Left renal pelvis (tissue), 4 donors: ENCODE data around the gene MED25. TPM values are rescaled to one million over a fixed set of nuclear protein-coding genes. Genes with fewer than 3 reads are reported as not detected.

Source experiments
- DNase-seq, 4 donors: peaks; one replicate each; pipeline ENCODE4 v3.0.0-alpha.2; 2013; ENCODE audit warnings: low read depth in 4 of 4, low spot score in 3 of 4
- polyA plus RNA-seq, 4 donors: library from polyadenylated mRNA; unstranded; fragments of 120-200 nt; gene quantifications; one replicate each; pipeline ENCODE4 v1.2.1, GENCODE V29; 2013; ENCODE audit not compliant: insufficient read length in 4 of 4

Gene MED25
- polyA plus RNA-seq: 10 to 100 TPM; 43.9 to 76.8 (median 64.9) TPM

- DNase-seq: peak; percentile 79 to 89 (median 82)
Measured at GRCh38 chr19:49817964-49818648, at the start of gene MED25. Gene MED25, plus strand, starts transcription at chr19:49818289. Its CDS starts 53 bp downstream, at chr19:49818342.

GRCh38 chr19:49770529-49770928 is 47.6 kb upstream of the MED25 start:
- no peak for DNase-seq

- no peak for DNase-seq
Measured at GRCh38 chr19:49771674-49772139, 46.4 kb upstream of the MED25 start.

GRCh38 chr19:49772850-49773432 is 45.1 kb upstream of the MED25 start:
- DNase-seq: no peak

GRCh38 chr19:49773663-49774350 is 44.3 kb upstream of the MED25 start:
- DNase-seq: no peak

GRCh38 chr19:49774969-49775368 is 43.1 kb upstream of the MED25 start:
- DNase-seq: no peak

GRCh38 chr19:49775742-49776370 is 42.2 kb upstream of the MED25 start:
- no peak for DNase-seq

- no peak for DNase-seq
Measured at GRCh38 chr19:49776371-49776764, 41.7 kb upstream of the MED25 start.

GRCh38 chr19:49779731-49780555 is 38.1 kb upstream of the MED25 start:
- DNase-seq: no peak

GRCh38 chr19:49780861-49781260 is 37.2 kb upstream of the MED25 start:
- DNase-seq: no peak

GRCh38 chr19:49781394-49781793 is 36.7 kb upstream of the MED25 start:
- no peak for DNase-seq

GRCh38 chr19:49782515-49782914 is 35.6 kb upstream of the MED25 start:
- no peak for DNase-seq

- DNase-seq: no peak
Measured at GRCh38 chr19:49786376-49786820, 31.7 kb upstream of the MED25 start.

GRCh38 chr19:49787746-49788145 is 30.3 kb upstream of the MED25 start:
- DNase-seq: no peak

- no peak for DNase-seq
Measured at GRCh38 chr19:49788857-49789256, 29.2 kb upstream of the MED25 start.

- no peak for DNase-seq
Measured at GRCh38 chr19:49790866-49791265, 27.2 kb upstream of the MED25 start.

- no peak for DNase-seq
Measured at GRCh38 chr19:49791776-49792445, 26.2 kb upstream of the MED25 start.

- no peak for DNase-seq
Measured at GRCh38 chr19:49792829-49793560, 25.1 kb upstream of the MED25 start.

- no peak for DNase-seq
Measured at GRCh38 chr19:49793561-49793840, 24.6 kb upstream of the MED25 start.
